Bronchial epithelial cell (primary cell): ENCODE data around the gene SYNGAP1. TPM values are rescaled to one million over a fixed set of nuclear protein-coding genes. Genes with fewer than 3 reads are reported as not detected.

Source experiments
- DNase-seq: peaks from one replicate; pipeline ENCODE4 v3.0.0-alpha.2; 2010; ENCODE audit warnings: low read depth
- FAIRE-seq: peaks from 2 replicates; lab custom pipeline; 2011; peaks lifted over from hg19 to GRCh38; lab: Jason Lieb, UNC
- H3K27me3 ChIP-seq: 2 replicates; pipeline ENCODE4 v1.5.1; 2011; ENCODE audit warnings: low read length; ENCODE audit not compliant: control insufficient read depth, insufficient read depth
- H3K36me3 ChIP-seq: 2 replicates; pipeline ENCODE4 v1.5.1; 2011; ENCODE audit warnings: low read length; ENCODE audit not compliant: control insufficient read depth, insufficient read depth
- H3K4me3 ChIP-seq: 2 replicates; pipeline ENCODE4 v1.5.1; 2011; ENCODE audit warnings: mild to moderate bottlenecking, low read depth, low read length, control low read depth
- CTCF ChIP-seq: IDR thresholded peaks from 2 replicates; pipeline ENCODE4 v1.5.1; 2011; ENCODE audit warnings: mild to moderate bottlenecking, moderate library complexity, low read length, control low read depth, inconsistent platforms; ENCODE audit not compliant: insufficient read depth, severe bottlenecking
- total RNA-seq: library from RNA; depleted of rRNA; stranded (reverse); fragments of >200 nt; gene quantifications from 2 replicates; pipeline ENCODE4 v1.2.1, GENCODE V29; 2014

The SYNGAP1 gene
- total RNA-seq, 1 donor from 2014 or later = 0.79 TPM

- DNase-seq (no peak), FAIRE-seq (no peak)
- no peaks in the 10 kb centered on the region for H3K27me3 ChIP-seq
These were observed 5.1 kb upstream of the SYNGAP1 start for GRCh38 chr6:33414592-33415271.

GRCh38 chr6:33415831-33416230, 4.0 kb upstream of the SYNGAP1 start:
- H3K4me3 ChIP-seq = no peak overlapping the region
- peaks cover 5% of the 10 kb centered on the region for H3K36me3 ChIP-seq
- no peak for DNase-seq
- FAIRE-seq = no peak
- no peak for TF ChIP-seq CTCF
- H3K27me3 ChIP-seq = no peaks in the 10 kb centered on the region

More at GRCh38 chr6:33414592-33415271, 5.1 kb upstream of the SYNGAP1 start:
- Histone ChIP-seq H3K4me3 (no peak overlapping the region), H3K36me3 (peaks cover 5% of the 10 kb centered on the region)
- TF ChIP-seq CTCF = peak; percentile 45

- no peak for FAIRE-seq
- H3K36me3 ChIP-seq = peaks cover 5% of the 10 kb centered on the region
- no peak for DNase-seq
- TF ChIP-seq CTCF = no peak
- H3K27me3 ChIP-seq = no peaks in the 10 kb centered on the region
- peak overlapping the region; percentile 69 for H3K4me3 ChIP-seq
These were observed 3.3 kb upstream of the SYNGAP1 start for GRCh38 chr6:33416386-33417127.

- H3K36me3 ChIP-seq = peaks cover 5% of the 10 kb centered on the region
- H3K4me3 ChIP-seq = peak overlapping the region; percentile 69
- H3K27me3 ChIP-seq = no peaks in the 10 kb centered on the region
- DNase-seq (peak; percentile 79), FAIRE-seq (no peak)
- TF ChIP-seq CTCF = no peak
These were observed 2.5 kb upstream of the SYNGAP1 start for GRCh38 chr6:33417128-33417902.

DNA sequence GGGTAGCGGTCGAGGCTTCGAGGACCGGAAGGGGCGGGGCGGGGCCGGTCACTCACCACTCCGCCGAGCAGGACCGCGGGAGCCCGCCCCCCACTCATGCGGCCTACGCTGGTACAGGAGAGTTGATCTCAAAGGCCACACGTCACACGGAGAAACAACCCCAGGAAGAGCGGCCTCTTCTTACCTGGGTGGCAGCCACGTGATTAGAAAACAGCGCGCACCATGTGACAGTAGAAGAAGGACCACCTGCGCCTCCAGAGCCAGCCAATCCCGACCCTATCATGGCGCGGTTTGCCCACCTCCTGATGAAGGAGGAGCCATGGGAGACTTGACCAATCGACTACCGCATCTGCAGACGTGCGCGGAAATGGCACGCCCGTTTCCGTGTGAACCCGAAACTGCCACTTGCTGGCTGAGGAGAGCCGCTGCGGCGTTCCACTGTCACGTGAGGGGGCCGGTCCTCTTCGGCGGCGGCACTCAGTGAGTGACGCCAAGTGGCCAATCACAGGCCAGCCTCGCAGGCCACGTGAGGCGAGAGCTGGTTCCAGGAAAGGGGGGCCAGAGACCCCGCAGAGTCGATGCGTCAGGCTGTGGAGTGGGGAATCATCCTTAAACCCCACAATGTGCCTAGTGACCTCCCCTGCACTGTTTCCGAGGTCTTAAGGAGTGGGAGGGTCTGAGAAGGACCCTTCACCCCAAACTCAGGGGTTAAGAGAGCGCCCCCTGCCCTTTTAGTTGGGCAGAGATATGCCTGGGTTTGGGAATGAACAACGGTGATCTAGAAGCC, 1.8 kb upstream of the SYNGAP1 start, which contains the start of gene CUTA:
Gene CUTA (minus strand): TSS at position 205 of the 787 bp plus-strand sequence. CDS start 107 bp downstream, at position 98.
- peak; percentile 37 for TF ChIP-seq CTCF
- FAIRE-seq (peak; percentile 94), DNase-seq (peak; percentile 99)
- peak within 1 kb of the TSS; percentile 69 for H3K4me3 ChIP-seq
- no peaks in the 10 kb centered on the region for H3K27me3 ChIP-seq
- H3K36me3 ChIP-seq = peaks cover 5% of the 10 kb centered on the region
